Stimulated activated effector memory CD8-positive, alpha-beta T cell treated with anti-CD3 and anti-CD28 coated beads, Interleukin-12 subunit alpha, Interleukin-12 subunit beta, amount 100 ng/mL, for 72 hours (primary cell): ENCODE data around the gene NELL1.

Experiments
- ATAC-seq: fragments of 150-1000 bp; cut with Tn5 transposase; 2 replicates; pipeline ENCODE4 v1.10.0; 2021
- DNase-seq, 2 donors: peaks; one replicate each; pipeline ENCODE4 v3.0.0; 2021 to 2022; ENCODE audit warnings: low spot score in 2 of 2
- H3K27ac Mint-ChIP-seq: one replicate; pipeline ENCODE4 v1.8.0; 2022; ENCODE audit warnings: mild to moderate bottlenecking, mixed read lengths
- H3K36me3 Mint-ChIP-seq: one replicate; pipeline ENCODE4 v1.8.0; 2022; ENCODE audit warnings: mild to moderate bottlenecking, mixed read lengths
- H3K4me1 Mint-ChIP-seq: one replicate; pipeline ENCODE4 v1.8.0; 2022; ENCODE audit warnings: mixed read lengths
- H3K4me3 Mint-ChIP-seq: one replicate; pipeline ENCODE4 v1.8.0; 2022; ENCODE audit warnings: mild to moderate bottlenecking, mixed read lengths
- H3K9me3 Mint-ChIP-seq: one replicate; pipeline ENCODE4 v1.8.0; 2022; ENCODE audit warnings: mixed read lengths

NELL1 gene

GRCh38 chr11:20912922-20913512, 243.6 kb downstream of the NELL1 start:
- Mint-ChIP-seq H3K4me3 (no peak overlapping the region), H3K4me1 (no peaks in the 10 kb centered on the region), H3K27ac (no peak overlapping the region), H3K36me3 (no peaks in the 10 kb centered on the region), H3K9me3 (peaks cover 2% of the 10 kb centered on the region)
- ATAC-seq (no peak), DNase-seq (no peak)

GRCh38 chr11:20917306-20917705, 247.9 kb downstream of the NELL1 start:
- Mint-ChIP-seq H3K4me3 (no peak overlapping the region), H3K36me3 (no peaks in the 10 kb centered on the region), H3K4me1 (no peaks in the 10 kb centered on the region), H3K27ac (no peak overlapping the region), H3K9me3 (peaks cover 5% of the 10 kb centered on the region)
- ATAC-seq, result no peak
- no peak for DNase-seq

- no peak for DNase-seq
- H3K4me3 Mint-ChIP-seq, result no peak overlapping the region
- no peaks in the 10 kb centered on the region for H3K4me1 Mint-ChIP-seq
- no peaks in the 10 kb centered on the region for H3K36me3 Mint-ChIP-seq
- H3K27ac Mint-ChIP-seq, result no peak overlapping the region
- peaks cover 7% of the 10 kb centered on the region for H3K9me3 Mint-ChIP-seq
- no peak for ATAC-seq
These were observed 257.6 kb downstream of the NELL1 start for GRCh38 chr11:20926799-20927540.

- Mint-ChIP-seq H3K27ac (no peak overlapping the region), H3K4me3 (no peak overlapping the region), H3K4me1 (no peaks in the 10 kb centered on the region), H3K36me3 (no peaks in the 10 kb centered on the region), H3K9me3 (peaks cover 11% of the 10 kb centered on the region)
- no peak for DNase-seq
- no peak for ATAC-seq
These were observed 261.6 kb downstream of the NELL1 start for GRCh38 chr11:20931029-20931428.

GRCh38 chr11:20933086-20933485, 263.7 kb downstream of the NELL1 start:
- Mint-ChIP-seq H3K36me3 (no peaks in the 10 kb centered on the region), H3K27ac (no peak overlapping the region), H3K4me1 (no peaks in the 10 kb centered on the region), H3K4me3 (no peak overlapping the region), H3K9me3 (peaks cover 14% of the 10 kb centered on the region)
- DNase-seq, result no peak
- no peak for ATAC-seq

- H3K4me1 Mint-ChIP-seq, result no peaks in the 10 kb centered on the region
- DNase-seq (no peak), ATAC-seq (no peak)
- no peak overlapping the region for H3K27ac Mint-ChIP-seq
- no peaks in the 10 kb centered on the region for H3K36me3 Mint-ChIP-seq
- H3K9me3 Mint-ChIP-seq, result peaks cover 17% of the 10 kb centered on the region
- no peak overlapping the region for H3K4me3 Mint-ChIP-seq
These were observed 264.6 kb downstream of the NELL1 start for GRCh38 chr11:20933958-20934357.

GRCh38 chr11:20934516-20934915, 265.1 kb downstream of the NELL1 start:
- Mint-ChIP-seq H3K9me3 (peaks cover 19% of the 10 kb centered on the region), H3K27ac (no peak overlapping the region), H3K4me1 (no peaks in the 10 kb centered on the region), H3K4me3 (no peak overlapping the region), H3K36me3 (no peaks in the 10 kb centered on the region)
- DNase-seq, result no peak
- no peak for ATAC-seq

- no peaks in the 10 kb centered on the region for H3K4me1 Mint-ChIP-seq
- no peaks in the 10 kb centered on the region for H3K36me3 Mint-ChIP-seq
- DNase-seq (no peak), ATAC-seq (no peak)
- no peak overlapping the region for H3K4me3 Mint-ChIP-seq
- H3K9me3 Mint-ChIP-seq, result peaks cover 20% of the 10 kb centered on the region
- H3K27ac Mint-ChIP-seq, result no peak overlapping the region
These were observed 268.4 kb downstream of the NELL1 start for GRCh38 chr11:20937826-20938225.

GRCh38 chr11:20949585-20949984, 280.2 kb downstream of the NELL1 start:
- no peak overlapping the region for H3K27ac Mint-ChIP-seq
- ATAC-seq, result no peak
- peaks cover 8% of the 10 kb centered on the region for H3K9me3 Mint-ChIP-seq
- H3K4me1 Mint-ChIP-seq, result no peaks in the 10 kb centered on the region
- DNase-seq, result no peak
- H3K36me3 Mint-ChIP-seq, result no peaks in the 10 kb centered on the region
- no peak overlapping the region for H3K4me3 Mint-ChIP-seq

GRCh38 chr11:20962581-20962980, 293.2 kb downstream of the NELL1 start:
- ATAC-seq (no peak), DNase-seq (no peak)
- H3K4me1 Mint-ChIP-seq, result no peaks in the 10 kb centered on the region
- H3K4me3 Mint-ChIP-seq, result no peak overlapping the region
- H3K9me3 Mint-ChIP-seq, result peaks cover 6% of the 10 kb centered on the region
- H3K36me3 Mint-ChIP-seq, result no peaks in the 10 kb centered on the region
- no peak overlapping the region for H3K27ac Mint-ChIP-seq

GRCh38 chr11:20963596-20963995, 294.2 kb downstream of the NELL1 start:
- Mint-ChIP-seq H3K4me1 (no peaks in the 10 kb centered on the region), H3K9me3 (peaks cover 11% of the 10 kb centered on the region), H3K27ac (no peak overlapping the region), H3K36me3 (no peaks in the 10 kb centered on the region), H3K4me3 (no peak overlapping the region)
- ATAC-seq (no peak), DNase-seq (no peak)

GRCh38 chr11:20964985-20965384, 295.6 kb downstream of the NELL1 start:
- Mint-ChIP-seq H3K27ac (no peak overlapping the region), H3K4me1 (no peaks in the 10 kb centered on the region)
- ATAC-seq, result no peak

GRCh38 chr11:20966489-20966888, 297.1 kb downstream of the NELL1 start:
- no peak overlapping the region for H3K4me3 Mint-ChIP-seq
- no peaks in the 10 kb centered on the region for H3K4me1 Mint-ChIP-seq
- ATAC-seq (no peak), DNase-seq (no peak)
- no peak overlapping the region for H3K27ac Mint-ChIP-seq
- peaks cover 13% of the 10 kb centered on the region for H3K9me3 Mint-ChIP-seq
- H3K36me3 Mint-ChIP-seq, result no peaks in the 10 kb centered on the region

More at GRCh38 chr11:20964985-20965384, 295.6 kb downstream of the NELL1 start:
- H3K36me3 Mint-ChIP-seq, result no peaks in the 10 kb centered on the region
- DNase-seq, result no peak
- H3K4me3 Mint-ChIP-seq, result no peak overlapping the region
- peaks cover 11% of the 10 kb centered on the region for H3K9me3 Mint-ChIP-seq

- Mint-ChIP-seq H3K4me3 (no peak overlapping the region), H3K9me3 (peaks cover 10% of the 10 kb centered on the region), H3K4me1 (no peaks in the 10 kb centered on the region), H3K27ac (no peak overlapping the region), H3K36me3 (no peaks in the 10 kb centered on the region)
- DNase-seq (no peak), ATAC-seq (no peak)
These were observed 304.7 kb downstream of the NELL1 start for GRCh38 chr11:20973940-20974559.

- Mint-ChIP-seq H3K27ac (no peak overlapping the region), H3K4me3 (no peak overlapping the region)
- no peak for ATAC-seq
These were observed 311.4 kb downstream of the NELL1 start for GRCh38 chr11:20980736-20981135.

GRCh38 chr11:20990447-20990846, 321.1 kb downstream of the NELL1 start:
- Mint-ChIP-seq H3K36me3 (no peaks in the 10 kb centered on the region), H3K27ac (no peak overlapping the region), H3K9me3 (peaks cover 8% of the 10 kb centered on the region), H3K4me3 (no peak overlapping the region), H3K4me1 (no peaks in the 10 kb centered on the region)
- ATAC-seq (no peak), DNase-seq (no peak)

More at GRCh38 chr11:20980736-20981135, 311.4 kb downstream of the NELL1 start:
- DNase-seq, result no peak
- Mint-ChIP-seq H3K4me1 (no peaks in the 10 kb centered on the region), H3K9me3 (peaks cover 18% of the 10 kb centered on the region), H3K36me3 (no peaks in the 10 kb centered on the region)
